Measurements from ENCODE around the gene PCBP2. TPM values are rescaled to one million over a fixed set of nuclear protein-coding genes. Genes with fewer than 3 reads are reported as not detected.

PCBP2 gene
- polyA plus RNA-seq, 1 donor from 2014 or later = 242 TPM

DNA sequence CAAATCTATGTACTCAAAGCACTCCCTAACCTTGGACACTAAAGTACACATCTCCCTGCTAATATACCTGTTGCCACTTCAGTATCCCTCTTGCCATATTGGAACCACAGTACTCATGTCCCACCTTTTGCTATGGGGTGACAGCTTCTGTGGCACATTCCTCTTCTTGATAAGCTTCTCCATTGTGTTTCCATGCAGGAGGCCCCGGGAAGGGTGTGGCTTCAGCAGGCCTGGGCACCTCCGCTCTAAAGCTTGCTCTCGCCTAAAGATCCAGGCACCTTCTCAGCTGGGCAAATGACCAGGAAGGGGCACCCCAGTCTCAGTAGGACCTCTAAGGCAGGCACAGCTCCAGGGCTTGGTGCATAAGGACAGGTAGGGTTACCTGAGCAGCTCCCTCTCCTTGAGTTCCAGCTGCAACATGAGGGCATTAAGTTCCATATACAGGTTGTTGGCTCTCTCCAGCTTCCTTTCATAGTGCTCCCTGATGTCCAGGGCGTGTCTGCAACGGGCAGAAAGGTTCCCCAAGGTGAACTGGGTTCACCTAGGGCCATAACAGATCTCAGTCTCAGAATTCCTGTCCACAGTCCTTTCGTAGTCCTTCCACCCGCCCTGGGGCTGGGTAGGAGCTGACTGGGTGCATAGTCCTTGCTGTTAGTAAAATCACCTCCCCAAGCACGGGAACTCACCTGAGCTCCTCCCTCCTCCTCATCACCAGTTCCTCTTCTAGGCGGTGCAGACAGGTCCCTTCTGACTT, 31.5 kb downstream of the PCBP2 start:
- Histone ChIP-seq H2AFZ (ENCODE audit: low read depth, low read length) (no peak overlapping the region), H3K9me2 (ENCODE audit: insufficient read depth, low read length) (no peaks in the 10 kb centered on the region), H3K9ac (ENCODE audit: low read length) (no peak overlapping the region), H3F3A (ENCODE audit: insufficient read depth, low read length, poor library complexity, severe bottlenecking) (no peaks in the 10 kb centered on the region), H3K4me2 (ENCODE audit: low read length) (no peak overlapping the region), H3K9me3 (ENCODE audit: low read length) (no peaks in the 10 kb centered on the region), H3K36me3 (ENCODE audit: insufficient read depth, low read length) (no peaks in the 10 kb centered on the region), H3K79me2 (replicated peaks; ENCODE audit: insufficient read depth, low read length) (peaks cover 13% of the 10 kb centered on the region), H3K4me3 (ENCODE audit: low read length) (no peak overlapping the region), H4K20me1 (ENCODE audit: insufficient read depth) (peaks cover 7% of the 10 kb centered on the region), H3K27ac (ENCODE audit: low read length) (no peak overlapping the region), H3K27me3 (ENCODE audit: insufficient read depth, low read depth, low read length) (no peaks in the 10 kb centered on the region)
- TF ChIP-seq TAF1 (IDR thresholded peaks at IDR 0.05; ENCODE audit: low read depth) (no peak), RAD21 (conservative IDR thresholded peaks at IDR 0.05) (no peak), POLR2AphosphoS5 (IDR thresholded peaks at IDR 0.05) (peak; percentile 20), EZH2 (IDR thresholded peaks at IDR 0.05; ENCODE audit: borderline replicate concordance, insufficient read depth, low read length, poor library complexity, severe bottlenecking) (no peak), MXI1 (conservative IDR thresholded peaks at IDR 0.05; ENCODE audit: poor library complexity, severe bottlenecking) (no peak)

DNA sequence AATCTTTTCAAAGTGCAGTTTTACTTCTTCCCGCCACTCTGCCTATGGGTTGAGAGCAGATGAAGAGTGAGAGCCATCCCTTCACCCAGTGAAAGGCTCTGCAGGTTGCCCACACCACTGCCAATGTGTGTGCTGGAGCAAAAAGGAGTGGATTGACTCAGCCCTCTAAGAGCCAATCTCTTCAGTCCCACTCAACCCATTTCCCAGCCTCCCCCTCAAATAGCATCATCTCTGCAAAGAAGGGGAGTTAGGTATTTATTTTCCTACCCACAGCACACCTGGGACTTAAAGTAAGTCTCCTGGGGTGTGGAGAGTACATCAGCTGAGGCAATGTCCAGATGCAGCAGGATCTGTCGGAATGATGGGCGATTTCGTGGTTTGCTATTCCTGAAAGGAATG, 32.1 kb downstream of the PCBP2 start:
- Histone ChIP-seq H3K27me3 (ENCODE audit: insufficient read depth, low read depth, low read length) (no peaks in the 10 kb centered on the region), H3K9me2 (ENCODE audit: insufficient read depth, low read length) (no peaks in the 10 kb centered on the region), H2AFZ (ENCODE audit: low read depth, low read length) (no peak overlapping the region), H4K20me1 (ENCODE audit: insufficient read depth) (peaks cover 7% of the 10 kb centered on the region), H3K9me3 (ENCODE audit: low read length) (no peaks in the 10 kb centered on the region), H3K4me3 (ENCODE audit: low read length) (no peak overlapping the region), H3K9ac (ENCODE audit: low read length) (no peak overlapping the region), H3K4me2 (ENCODE audit: low read length) (no peak overlapping the region), H3K36me3 (ENCODE audit: insufficient read depth, low read length) (no peaks in the 10 kb centered on the region), H3K79me2 (replicated peaks; ENCODE audit: insufficient read depth, low read length) (peaks cover 13% of the 10 kb centered on the region), H3F3A (ENCODE audit: insufficient read depth, low read length, poor library complexity, severe bottlenecking) (no peaks in the 10 kb centered on the region), H3K27ac (ENCODE audit: low read length) (no peak overlapping the region)
- TF ChIP-seq REST (IDR thresholded peaks at IDR 0.05; ENCODE audit: borderline replicate concordance) = no peak
- TF ChIP-seq CTCF (IDR thresholded peaks at IDR 0.05; ENCODE audit: poor library complexity, severe bottlenecking) = no peak
- no peak for TF ChIP-seq SMC3 (conservative IDR thresholded peaks at IDR 0.05; ENCODE audit: poor library complexity)
- no peak for TF ChIP-seq RAD21 (conservative IDR thresholded peaks at IDR 0.05)
- TF ChIP-seq EZH2 (IDR thresholded peaks at IDR 0.05; ENCODE audit: borderline replicate concordance, insufficient read depth, low read length, poor library complexity, severe bottlenecking) = no peak
- no peak for TF ChIP-seq TAF1 (IDR thresholded peaks at IDR 0.05; ENCODE audit: low read depth)
- TF ChIP-seq MXI1 (conservative IDR thresholded peaks at IDR 0.05; ENCODE audit: poor library complexity, severe bottlenecking) = no peak
- no peak for TF ChIP-seq EP300 (conservative IDR thresholded peaks at IDR 0.05; ENCODE audit: poor library complexity, severe bottlenecking)
- TF ChIP-seq POLR2AphosphoS5 (IDR thresholded peaks at IDR 0.05) = no peak
